Measurements from ENCODE around the gene PINLYP. TPM values are rescaled to one million over a fixed set of nuclear protein-coding genes. Genes with fewer than 3 reads are reported as not detected.
A peak's percentile ranks its signal among the peaks of the same experiment; 100 is the strongest.

Gene PINLYP
- total and polyA plus RNA-seq, 2 of the 13 experiments (the other 11 are each of a cell fraction or from before 2014, with no cell fraction given), result 0.21 to 0.24 TPM

- TF ChIP-seq BRF2 (CRISPR knock-in tag; IDR thresholded peaks at IDR 0.05) (peak; percentile 72; the same call in 1 of the 2 replicates), ZNF451 (CRISPR knock-in tag; IDR thresholded peaks at IDR 0.05) (0 out of 2 replicates have a peak, but pooled peaks have one; percentile 48), FOXM1 (CRISPR knock-in tag; IDR thresholded peaks at IDR 0.05) (no peak), SMAD9 (CRISPR knock-in tag; IDR thresholded peaks at IDR 0.05) (no peak), ZNF616 (CRISPR knock-in tag; IDR thresholded peaks at IDR 0.05; ENCODE audit: low read depth) (no peak), HMG20A (CRISPR knock-in tag; IDR thresholded peaks at IDR 0.05; ENCODE audit: borderline replicate concordance) (no peak), ZKSCAN5 (CRISPR knock-in tag; IDR thresholded peaks at IDR 0.05) (no peak), MTERF4 (CRISPR knock-in tag; IDR thresholded peaks at IDR 0.05) (no peak), SCMH1 (CRISPR knock-in tag; IDR thresholded peaks at IDR 0.05; ENCODE audit: borderline replicate concordance) (no peak), ZNF513 (CRISPR knock-in tag; conservative IDR thresholded peaks at IDR 0.05) (no peak), ZNF589 (CRISPR knock-in tag; conservative IDR thresholded peaks at IDR 0.05) (no peak), CAMTA2 (CRISPR knock-in tag; IDR thresholded peaks at IDR 0.05; ENCODE audit: borderline replicate concordance) (no peak), ARNT2 (CRISPR knock-in tag; IDR thresholded peaks at IDR 0.05; ENCODE audit: low read depth) (peak; percentile 84; the same call in 1 of the 2 replicates), ZFP36L2 (CRISPR knock-in tag; IDR thresholded peaks at IDR 0.05) (no peak), ZBTB33 (CRISPR knock-in tag; IDR thresholded peaks at IDR 0.05) (no peak), IRX3 (CRISPR knock-in tag; IDR thresholded peaks at IDR 0.05; ENCODE audit: borderline replicate concordance, low read depth) (peak; percentile 56; the same call in 1 of the 2 replicates), ZNF83 (CRISPR knock-in tag; IDR thresholded peaks at IDR 0.05; ENCODE audit: borderline replicate concordance) (no peak; the same call in 1 of the 2 replicates), HOXA9 (CRISPR knock-in tag; IDR thresholded peaks at IDR 0.05; ENCODE audit: borderline replicate concordance) (no peak), DRAP1 (CRISPR knock-in tag; IDR thresholded peaks at IDR 0.05) (peak; percentile 82), DDIT3 (CRISPR knock-in tag; IDR thresholded peaks at IDR 0.05) (no peak)
These were observed 48.4 kb upstream of the PINLYP start, which contains the start of gene ETHE1 (continued) for GRCh38 chr19:43526884-43527859.

All from HepG2 (cell line).